Dedifferentiated amniotic fluid mesenchymal stem cell (primary cell): ENCODE data around the gene FAM156A.
"Not testable (repeated sequence)": the region's sequence is repeated elsewhere in the genome, so short reads cannot be mapped to it uniquely, and the experiment has no call there.

Source experiments
- DNase-seq: peaks from one replicate; pipeline ENCODE4 v3.0.0-alpha.2; 2016; ENCODE audit errors: extremely low spot score

Gene FAM156A

DNA sequence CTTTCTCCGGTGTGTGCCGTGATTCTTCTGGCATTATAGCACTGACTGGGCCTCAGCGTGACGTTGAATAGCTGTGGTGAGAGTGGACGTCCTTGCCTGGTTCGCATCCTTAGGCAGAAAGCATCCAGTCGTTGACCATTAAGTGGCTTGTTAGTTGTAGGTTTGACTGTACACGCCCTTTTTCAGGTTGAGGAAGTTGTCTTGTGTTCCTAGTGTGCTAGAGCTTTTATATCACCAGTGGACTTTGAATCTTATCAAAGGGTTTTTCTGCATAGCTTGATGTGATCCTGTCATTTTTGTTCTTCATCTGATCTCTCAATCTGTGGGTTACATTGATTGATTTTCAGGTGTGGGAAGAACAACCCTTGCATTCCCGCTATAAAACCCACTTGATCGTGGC lies 52.8 kb downstream of the FAM156A start:
- DNase-seq, result not testable (repeated sequence)
